SU-DHL-6 (cell line): ENCODE measurements around the gene C12orf57.

ENCODE experiments used
- CTCF ChIP-seq: fragments of 200-600 bp; sonication (generic); IDR thresholded peaks from one replicate; pipeline ENCODE4 v1.5.1; 2017; ENCODE audit warnings: antibody characterized with exemption, mild to moderate bottlenecking, low read length, moderate library complexity; ENCODE audit not compliant: insufficient read depth, poor library complexity, severe bottlenecking
- EZH2phosphoT487 ChIP-seq: fragments of 200-600 bp; sonication (generic), shearing (Covaris generic); conservative IDR thresholded peaks from 2 replicates; pipeline ENCODE4 v1.6.1; 2018; ENCODE audit warnings: mild to moderate bottlenecking, antibody characterized with exemption, low read length, moderate library complexity, mixed read lengths

- no peak for TF ChIP-seq CTCF
- no peak for TF ChIP-seq EZH2phosphoT487
These were observed 21.9 kb downstream of the C12orf57 start for GRCh38 chr12:6965714-6966113.
